K562 (cell line): ENCODE results near the gene TXNRD2. TPM values are rescaled to one million over a fixed set of nuclear protein-coding genes. Genes with fewer than 3 reads are reported as not detected.

Experiments used
- ATF3 ChIP-seq, 2 experiments: fragments of 450-650 bp in 1 of 2; sonication (generic) in 1 of 2; formaldehyde crosslinking in 1 of 2; IDR thresholded peaks in 1 of 2; conservative IDR thresholded peaks in 1 of 2; 2 replicates each; pipeline versions ENCODE4 v1.6.1 to v1.8.1; 2016 to 2023; ENCODE audit warnings: mild to moderate bottlenecking in 2 of 2, moderate library complexity in 2 of 2, inconsistent platforms in 1 of 2, missing genetic modification reagents in 1 of 2
- BRF2 ChIP-seq: IDR thresholded peaks from 3 replicates; pipeline ENCODE4 v1.6.1; 2011; ENCODE audit warnings: borderline replicate concordance, mild to moderate bottlenecking; ENCODE audit not compliant: insufficient read length, insufficient read depth
- ELK3 ChIP-seq: fragments of 450-650 bp; formaldehyde crosslinking; IDR thresholded peaks from 2 replicates; pipeline ENCODE4 v1.4.0; 2020; ENCODE audit warnings: mild to moderate bottlenecking
- L3MBTL2 ChIP-seq: fragments of 450-650 bp; IDR thresholded peaks from 2 replicates; pipeline ENCODE4 v1.6.1; 2016; ENCODE audit warnings: mild to moderate bottlenecking, moderate library complexity
- MXI1 ChIP-seq: IDR thresholded peaks from 2 replicates; pipeline ENCODE4 v1.6.1; 2011; ENCODE audit warnings: low read depth, mild to moderate bottlenecking, improper control_type of control experiment, low read length
- NR2C2 ChIP-seq, 2 experiments: fragments of 200-800 bp in 1 of 2; sonication (Bioruptor generic) in 1 of 2; sonication (generic) in 1 of 2; formaldehyde crosslinking in 1 of 2; IDR thresholded peaks; 2 replicates each; pipeline versions ENCODE4 v1.6.1 to v1.8.0; 2016 to 2022; ENCODE audit warnings: mild to moderate bottlenecking in 1 of 2, missing compliant biosample characterization in 1 of 2, missing genetic modification characterization in 1 of 2, missing genetic modification reagents in 1 of 2
- POLR2H ChIP-seq: IDR thresholded peaks from 2 replicates; pipeline ENCODE4 v1.6.1; 2016; ENCODE audit warnings: missing genetic modification characterization, low read depth, mild to moderate bottlenecking, control low read depth, missing compliant biosample characterization, moderate library complexity
- SMARCA5 ChIP-seq: fragments of 450-650 bp; IDR thresholded peaks from 2 replicates; pipeline ENCODE4 v1.6.1; 2016
- STAT6 ChIP-seq: sonication (generic); formaldehyde crosslinking; IDR thresholded peaks from 2 replicates; pipeline ENCODE4 v1.8.1; 2023; ENCODE audit warnings: mild to moderate bottlenecking, missing genetic modification reagents
- XRCC5 ChIP-seq: fragments of 200-400 bp; formaldehyde crosslinking; IDR thresholded peaks from 2 replicates; pipeline ENCODE4 v1.6.1; 2017; ENCODE audit warnings: low read depth, mild to moderate bottlenecking, low read length
- ZBTB34 ChIP-seq: fragments of 250-450 bp; sonication (Bioruptor Pico); IDR thresholded peaks from 2 replicates; pipeline ENCODE4 v1.8.0; 2021; ENCODE audit warnings: mild to moderate bottlenecking, moderate library complexity
- ZHX1 ChIP-seq: fragments of 150-350 bp; conservative IDR thresholded peaks from 2 replicates; pipeline ENCODE4 v1.6.1; 2014; ENCODE audit warnings: low read length
- ZNF197 ChIP-seq: fragments of 200-800 bp; sonication (Bioruptor generic); IDR thresholded peaks from 2 replicates; pipeline ENCODE4 v1.6.1; 2016; ENCODE audit warnings: low read depth, missing genetic modification characterization, missing compliant biosample characterization
- ZNF239 ChIP-seq: fragments of 250-450 bp; sonication (Bioruptor Pico); IDR thresholded peaks from 2 replicates; pipeline ENCODE4 v1.4.0; 2020; ENCODE audit warnings: mild to moderate bottlenecking
- polyA plus RNA-seq, 8 experiments: library from polyadenylated mRNA; depleted of rRNA in 4 of 8; stranded (reverse) in 5 of 8; unstranded in 3 of 8; fragments of >200 nt; fragmentation: Nextera tagmentation in 2 of 8; fragmentation: Illumina TruSeq in 1 of 8; extraction: Ambion mirVana in 2 of 8; extraction: Trizol in 1 of 8; gene quantifications; 2 replicates each; pipeline versions ENCODE4 v1.2.1 to v1.2.3, GENCODE V29; 2011 to 2014; ENCODE audit warnings: inconsistent platforms in 1 of 8, missing spikeins in 1 of 8
- total RNA-seq, 7 experiments: library from RNA; depleted of rRNA in 6 of 7; stranded (reverse); fragments of >200 nt in 6 of 7; fragmentation: Illumina TruSeq in 2 of 7; extraction: Trizol in 2 of 7; gene quantifications; 2 replicates each; pipeline versions ENCODE4 v1.2.1 to v1.2.3, GENCODE V29; 2011 to 2021; ENCODE audit warnings: low replicate concordance in 1 of 7

Gene TXNRD2
- total and polyA plus RNA-seq, 9 of the 15 experiments (the other 6 are each of a cell fraction or from before 2014, with no cell fraction given), result 3.3 to 80.2 (median 49.4) TPM

GRCh38 chr22:19905347-19906276, 36.0 kb downstream of the TXNRD2 start (continued):
- TF ChIP-seq BRF2 (no peak), POLR2H (no peak), MXI1 (no peak), ZNF239 (CRISPR knock-in tag) (no peak), XRCC5 (no peak), ATF3 (IDR thresholded peaks at IDR 0.05) (no peak), ATF3 (CRISPR knock-in tag; conservative IDR thresholded peaks at IDR 0.05) (no peak), ELK3 (CRISPR knock-in tag) (no peak), STAT6 (CRISPR knock-in tag) (0 out of 2 replicates have a peak, but pooled peaks have one; percentile 61), NR2C2 (CRISPR knock-in tag; IDR thresholded peaks at IDR 0.05) (no peak), NR2C2 (tag; IDR thresholded peaks at IDR 0.05) (no peak), ZHX1 (no peak), L3MBTL2 (no peak), SMARCA5 (no peak), ZNF197 (CRISPR knock-in tag) (no peak), ZBTB34 (CRISPR knock-in tag) (no peak)
